Heart left ventricle (tissue), 16 donors: ENCODE measurements around the gene SLC25A43. TPM values are rescaled to one million over a fixed set of nuclear protein-coding genes. Genes with fewer than 3 reads are reported as not detected.

ENCODE experiments used
- ATAC-seq, 4 donors: fragments of 200-7000 bp; cut with Tn5 transposase; one replicate each; pipeline ENCODE4 v1.9.1; 2020 to 2022; ENCODE audit warnings: moderate library complexity in 4 of 4, mild to moderate bottlenecking in 3 of 4, moderate number of reproducible peaks in 1 of 4
- DNase-seq, 5 donors: peaks; one replicate each; pipeline ENCODE4 v3.0.0-alpha.2; 2020
- H3K27ac ChIP-seq, 12 donors: fragments of 200-600 bp; sonication (generic) in 4 of 12; one replicate each; pipeline versions ENCODE4 v1.5.0 to v1.8.0; 2016 to 2022; ENCODE audit warnings: mild to moderate bottlenecking in 2 of 12
- H3K27me3 ChIP-seq, 9 donors: fragments of 200-600 bp; sonication (generic) in 2 of 9; one replicate each; pipeline versions ENCODE4 v1.5.1 to v1.8.0; 2016 to 2022; ENCODE audit warnings: mild to moderate bottlenecking in 3 of 9
- H3K36me3 ChIP-seq, 9 donors: fragments of 200-600 bp; sonication (generic) in 2 of 9; one replicate each; pipeline versions ENCODE4 v1.5.0 to v1.8.0; 2018 to 2022; ENCODE audit warnings: mild to moderate bottlenecking in 2 of 9
- H3K4me1 ChIP-seq, 12 donors: fragments of 200-600 bp; sonication (generic) in 4 of 12; one replicate each; pipeline versions ENCODE4 v1.5.0 to v1.8.0; 2016 to 2022; ENCODE audit warnings: mild to moderate bottlenecking in 3 of 12
- H3K4me3 ChIP-seq, 12 donors: fragments of 200-600 bp; sonication (generic) in 4 of 12; one replicate each; pipeline versions ENCODE4 v1.5.0 to v1.8.0; 2017 to 2022; ENCODE audit warnings: mild to moderate bottlenecking in 9 of 12, moderate library complexity in 4 of 12
- H3K9me3 ChIP-seq, 12 donors: fragments of 200-600 bp; sonication (generic) in 4 of 12; one replicate each; pipeline versions ENCODE4 v1.5.0 to v1.8.0; 2016 to 2022; ENCODE audit warnings: mild to moderate bottlenecking in 1 of 12
- CTCF ChIP-seq, 12 donors: fragments of 200-600 bp; sonication (generic) in 4 of 12; IDR thresholded peaks; one replicate each; pipeline versions ENCODE4 v1.5.0 to v1.8.0; 2018 to 2022; ENCODE audit warnings: antibody characterized with exemption in 12 of 12, mild to moderate bottlenecking in 5 of 12
- POLR2A ChIP-seq, 2 donors: fragments of 450-650 bp; IDR thresholded peaks; one replicate each; pipeline ENCODE4 v1.6.1; 2017; ENCODE audit warnings: antibody characterized with exemption in 2 of 2, mild to moderate bottlenecking in 2 of 2, moderate library complexity in 2 of 2
- WGBS, 4 donors: extraction: QIAGEN DNeasy Blood & Tissue Kit in 2 of 4; methylation state at CpG; one replicate each; pipeline versions ENCODE4 v1.1.5 to v1.1.7; 2013 to 2018; 5-methylcytosine and 5-hydroxymethylcytosine counted together
- intact Hi-C, 10 donors: fragments of 100-400 bp; cut with DNase I; formaldehyde crosslinking; loops; one replicate each; pipeline versions ENCODE4 v1.11.1 to v1.14.2; 2022
- polyA plus RNA-seq, 2 donors: library from polyadenylated mRNA; stranded (reverse); fragments of 200-250 nt; gene quantifications; one replicate each; pipeline ENCODE4 v1.2.3, GENCODE V29; 2013
- total RNA-seq, 9 donors: library from RNA; depleted of rRNA in 2 of 9; stranded (reverse); fragments of >200 nt in 2 of 9; fragmentation: NEBNext Ultra II Directional in 3 of 9; extraction: Animal tissue kit (Norgen Biotek cat#: 25700) in 3 of 9; gene quantifications; one replicate each; pipeline versions ENCODE4 v1.1.0 to v1.2.4, GENCODE V29; 2016 to 2023
- donor health status: ischemic (EF 13 %, LVEDD 7.1; RV severe dilation, severe dysfunction).
- donor health status: healthy with polysubstance abuse.
- donor health status: DM: no; HTN: yes; CAD: no.
- donor health status: DM: no; HTN: no; CAD: no.
- donor health status: ischemic (EF 25% LVEDD 6.9; RV normal size, moderate dysfunction).
- donor health status: ischemic (EF 25% LVEDD 5.7; RV mildly dilated, moderate dysfunction).
- donor health status: healthy.
- donor health status: DM: yes; HTN: yes; CAD: no.
- donor health status: ischemic (EF 35%, LVEDD 5.7; RV mildly dilated, moderate dysfunction).
- donor health status: nonischemic (EF 11% LVEDD 7.7; RV severe dilation, severe dysfunction).
- donor health status: DM: yes; HTN: yes; CAD: no.
- donor health status: PGD.
- donor health status: ischemic (EF 29% LVEDD 5.4; RV normal size, mild dysfunction).
- donor health status: nonischemic (EF 23%, LVEDD 6.1; RV moderate dilation, normal function).

Gene SLC25A43
- total and polyA plus RNA-seq, 11 donors, result 1.7 to 7.8 (median 3.1) TPM

- no peak for ATAC-seq
- peaks cover 0 to 8% (median 0%) of the 10 kb centered on the region in 12 donors for H3K9me3 ChIP-seq
- WGBS, 4 donors, result 42 to 58% (median 49%) methylated on average over 7 of the region's 7 CpGs
- peaks cover 0 to 3% (median 0%) of the 10 kb centered on the region in 9 donors for H3K27me3 ChIP-seq
- DNase-seq, result no peak
- H3K4me3 ChIP-seq, result no peak overlapping the region
- no peaks in the 10 kb centered on the region for H3K36me3 ChIP-seq
- intact Hi-C loops, result no loop called here
- H3K27ac ChIP-seq, result no peak overlapping the region
- no peak for TF ChIP-seq CTCF (IDR thresholded peaks at IDR 0.05)
- TF ChIP-seq POLR2A (IDR thresholded peaks at IDR 0.05), result no peak
- H3K4me1 ChIP-seq, result no peaks in the 10 kb centered on the region
Measured at GRCh38 chrX:119389871-119390501, 9.2 kb upstream of the SLC25A43 start.

GRCh38 chrX:119391279-119391678 is 7.9 kb upstream of the SLC25A43 start:
- 68 to 76% (median 71%) methylated on average over 8 of the region's 8 CpGs for WGBS, 4 donors
- H3K4me3 ChIP-seq, result no peak overlapping the region
- peaks cover 0 to 3% (median 0%) of the 10 kb centered on the region in 9 donors for H3K27me3 ChIP-seq
- ATAC-seq, result no peak
- peaks cover 0 to 8% (median 0%) of the 10 kb centered on the region in 12 donors for H3K9me3 ChIP-seq
- H3K36me3 ChIP-seq, result no peaks in the 10 kb centered on the region
- TF ChIP-seq POLR2A (IDR thresholded peaks at IDR 0.05) (no peak), CTCF (IDR thresholded peaks at IDR 0.05) (no peak)
- H3K4me1 ChIP-seq, result no peaks in the 10 kb centered on the region
- no peak for DNase-seq
- H3K27ac ChIP-seq, result no peak overlapping the region
- intact Hi-C loops, result no loop called here

GRCh38 chrX:119393144-119393543 is 6.0 kb upstream of the SLC25A43 start:
- H3K27me3 ChIP-seq, result peaks cover 0 to 3% (median 0%) of the 10 kb centered on the region in 9 donors
- no peak for DNase-seq
- no peak for ATAC-seq
- peaks cover 0 to under 1% (median 0%) of the 10 kb centered on the region in 12 donors for H3K4me1 ChIP-seq
- intact Hi-C loops, result no loop called here
- 80 to 93% (median 87%) methylated on average over 2 of the region's 2 CpGs for WGBS, 4 donors
- H3K27ac ChIP-seq, result no peak overlapping the region
- peaks cover 0 to 8% (median 0%) of the 10 kb centered on the region in 12 donors for H3K9me3 ChIP-seq
- TF ChIP-seq POLR2A (IDR thresholded peaks at IDR 0.05) (no peak), CTCF (IDR thresholded peaks at IDR 0.05) (no peak)
- no peak overlapping the region for H3K4me3 ChIP-seq
- no peaks in the 10 kb centered on the region for H3K36me3 ChIP-seq

GRCh38 chrX:119398587-119398973 is 556 bp upstream of the SLC25A43 start:
- DNase-seq (no peak), ATAC-seq (peak in 2 of 4 donors; percentile 7 to 19)
- peaks cover 0 to 3% (median 0%) of the 10 kb centered on the region in 9 donors for H3K27me3 ChIP-seq
- peaks cover 0 to 8% (median 0%) of the 10 kb centered on the region in 12 donors for H3K4me1 ChIP-seq
- H3K27ac ChIP-seq, result peak overlapping the region in 9 of 12 donors; percentile 71 to 86 (median 79)
- H3K4me3 ChIP-seq, result peak overlapping the region; percentile 50 to 91 (median 68)
- 13 to 25% (median 17%) methylated on average over 3 of the region's 3 CpGs for WGBS, 4 donors
- H3K36me3 ChIP-seq, result no peaks in the 10 kb centered on the region
- TF ChIP-seq POLR2A (IDR thresholded peaks at IDR 0.05) (no peak), CTCF (IDR thresholded peaks at IDR 0.05) (no peak)
- no peaks in the 10 kb centered on the region for H3K9me3 ChIP-seq
- intact Hi-C loops, result loop anchor here in 1 of 10 donors (2.0 kb wide), 1 partner anchor 162 kb away; the partner anchor contains the start of gene PGRMC1
